ENCODE results near the gene LRRFIP2. TPM values are rescaled to one million over a fixed set of nuclear protein-coding genes. Genes with fewer than 3 reads are reported as not detected.

LRRFIP2 gene
- total RNA-seq, 2 donors from 2014 or later, result 32.6 to 34.6 TPM

DNA sequence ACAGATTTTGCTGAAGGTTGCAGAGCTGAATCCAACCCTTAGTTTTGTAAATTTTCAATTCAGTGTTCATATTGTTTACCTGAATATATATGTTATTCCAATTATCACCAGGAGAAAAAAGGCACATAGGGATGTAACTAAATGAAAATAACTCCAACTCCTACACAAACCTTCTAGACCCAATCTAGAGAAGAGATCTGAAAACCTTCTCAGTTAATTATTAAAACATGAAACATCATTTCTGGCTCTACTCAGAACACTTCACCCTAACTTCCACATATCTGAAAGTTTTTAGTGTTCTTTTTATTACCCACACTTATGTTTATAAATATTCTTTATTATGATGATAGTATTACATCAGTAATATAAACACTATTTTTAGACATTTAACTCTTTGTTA lies 76.6 kb downstream of the LRRFIP2 start:
- Histone ChIP-seq H3K27ac (ENCODE audit: low read depth, low read length) (no peak overlapping the region), H3K36me3 (ENCODE audit: control insufficient read depth, insufficient read depth, low read length) (peaks cover 17% of the 10 kb centered on the region), H3K9me3 (ENCODE audit: control insufficient read depth, low read length) (no peaks in the 10 kb centered on the region), H3K9ac (ENCODE audit: extremely low read depth, low read length, poor library complexity, severe bottlenecking) (no peak overlapping the region), H3K27me3 (ENCODE audit: control insufficient read depth, insufficient read depth, low read length, poor library complexity, severe bottlenecking) (no peaks in the 10 kb centered on the region), H3K4me3 (ENCODE audit: low read length) (no peak overlapping the region), H3K4me1 (ENCODE audit: control insufficient read depth, insufficient read depth, low read length) (no peaks in the 10 kb centered on the region)
- no peak for DNase-seq
- H3K27me3 Mint-ChIP-seq (ENCODE audit: insufficient read depth), result no peaks in the 10 kb centered on the region
- peaks cover 4% of the 10 kb centered on the region for H3K4me1 Mint-ChIP-seq
- H3K4me3 Mint-ChIP-seq, result no peak overlapping the region
- TF ChIP-seq, protein P1, sequence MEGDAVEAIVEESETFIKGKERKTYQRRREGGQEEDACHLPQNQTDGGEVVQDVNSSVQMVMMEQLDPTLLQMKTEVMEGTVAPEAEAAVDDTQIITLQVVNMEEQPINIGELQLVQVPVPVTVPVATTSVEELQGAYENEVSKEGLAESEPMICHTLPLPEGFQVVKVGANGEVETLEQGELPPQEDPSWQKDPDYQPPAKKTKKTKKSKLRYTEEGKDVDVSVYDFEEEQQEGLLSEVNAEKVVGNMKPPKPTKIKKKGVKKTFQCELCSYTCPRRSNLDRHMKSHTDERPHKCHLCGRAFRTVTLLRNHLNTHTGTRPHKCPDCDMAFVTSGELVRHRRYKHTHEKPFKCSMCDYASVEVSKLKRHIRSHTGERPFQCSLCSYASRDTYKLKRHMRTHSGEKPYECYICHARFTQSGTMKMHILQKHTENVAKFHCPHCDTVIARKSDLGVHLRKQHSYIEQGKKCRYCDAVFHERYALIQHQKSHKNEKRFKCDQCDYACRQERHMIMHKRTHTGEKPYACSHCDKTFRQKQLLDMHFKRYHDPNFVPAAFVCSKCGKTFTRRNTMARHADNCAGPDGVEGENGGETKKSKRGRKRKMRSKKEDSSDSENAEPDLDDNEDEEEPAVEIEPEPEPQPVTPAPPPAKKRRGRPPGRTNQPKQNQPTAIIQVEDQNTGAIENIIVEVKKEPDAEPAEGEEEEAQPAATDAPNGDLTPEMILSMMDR (conservative IDR thresholded peaks at IDR 0.05), result no peak
- no peaks in the 10 kb centered on the region for H3K36me3 Mint-ChIP-seq (ENCODE audit: low read depth)
- H3K9me3 Mint-ChIP-seq, result no peaks in the 10 kb centered on the region
- H3K27ac Mint-ChIP-seq, result no peak overlapping the region

DNA sequence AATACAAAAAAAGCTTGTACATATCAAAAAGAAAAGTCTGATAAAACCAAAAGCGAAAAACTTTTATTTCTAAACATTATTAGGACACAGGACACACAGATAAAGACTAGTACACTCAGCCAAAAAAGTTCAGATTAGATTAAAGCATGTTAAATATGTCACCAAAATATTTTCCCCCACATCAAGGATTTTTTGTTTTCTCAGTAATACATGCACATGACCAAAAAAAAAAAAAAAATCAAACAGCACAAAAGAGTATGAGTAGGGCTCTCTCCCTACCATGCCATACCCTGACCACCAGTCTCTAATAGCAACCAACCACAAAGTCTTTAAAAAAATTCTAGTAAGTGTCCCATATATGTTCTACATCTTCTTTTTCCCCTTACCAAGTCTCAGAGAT lies 77.4 kb downstream of the LRRFIP2 start:
- H3K4me1 Mint-ChIP-seq, result peaks cover 4% of the 10 kb centered on the region
- H3K9me3 Mint-ChIP-seq, result no peaks in the 10 kb centered on the region
- peak overlapping the region; percentile 80 for H3K27ac Mint-ChIP-seq
- Histone ChIP-seq H3K27me3 (ENCODE audit: control insufficient read depth, insufficient read depth, low read length, poor library complexity, severe bottlenecking) (no peaks in the 10 kb centered on the region), H3K9me3 (ENCODE audit: control insufficient read depth, low read length) (no peaks in the 10 kb centered on the region), H3K36me3 (ENCODE audit: control insufficient read depth, insufficient read depth, low read length) (peaks cover 21% of the 10 kb centered on the region), H3K27ac (ENCODE audit: low read depth, low read length) (no peak overlapping the region), H3K4me1 (ENCODE audit: control insufficient read depth, insufficient read depth, low read length) (no peaks in the 10 kb centered on the region), H3K4me3 (ENCODE audit: low read length) (no peak overlapping the region), H3K9ac (ENCODE audit: extremely low read depth, low read length, poor library complexity, severe bottlenecking) (no peak overlapping the region)
- peaks cover 3% of the 10 kb centered on the region for H3K36me3 Mint-ChIP-seq (ENCODE audit: low read depth)
- TF ChIP-seq, protein P1 (conservative IDR thresholded peaks at IDR 0.05), result no peak
- no peak for DNase-seq
- H3K4me3 Mint-ChIP-seq, result no peak overlapping the region
- 94% methylated on average over 1 of the region's 1 CpG; no CpG with 5 or more reads in 1 of the 2 experiments for WGBS, 2 experiments (ENCODE audit: insufficient coverage in 1 of 2, insufficient read length in 1 of 2)
- no peaks in the 10 kb centered on the region for H3K27me3 Mint-ChIP-seq (ENCODE audit: insufficient read depth)

GRCh38 chr3:37096288-37096687 lies 78.1 kb downstream of the LRRFIP2 start:
- no peak for DNase-seq
- Histone ChIP-seq H3K36me3 (ENCODE audit: control insufficient read depth, insufficient read depth, low read length) (peaks cover 24% of the 10 kb centered on the region), H3K4me3 (ENCODE audit: low read length) (no peak overlapping the region), H3K9ac (ENCODE audit: extremely low read depth, low read length, poor library complexity, severe bottlenecking) (no peak overlapping the region), H3K27ac (ENCODE audit: low read depth, low read length) (no peak overlapping the region), H3K4me1 (ENCODE audit: control insufficient read depth, insufficient read depth, low read length) (no peaks in the 10 kb centered on the region), H3K9me3 (ENCODE audit: control insufficient read depth, low read length) (no peaks in the 10 kb centered on the region), H3K27me3 (ENCODE audit: control insufficient read depth, insufficient read depth, low read length, poor library complexity, severe bottlenecking) (no peaks in the 10 kb centered on the region)
- Mint-ChIP-seq H3K27me3 (ENCODE audit: insufficient read depth) (no peaks in the 10 kb centered on the region), H3K36me3 (ENCODE audit: low read depth) (peaks cover 6% of the 10 kb centered on the region), H3K27ac (no peak overlapping the region), H3K4me3 (no peak overlapping the region), H3K9me3 (no peaks in the 10 kb centered on the region), H3K4me1 (peaks cover 4% of the 10 kb centered on the region)
- TF ChIP-seq, protein P1 (conservative IDR thresholded peaks at IDR 0.05), result no peak
- 44% methylated on average over 1 of the region's 1 CpG; no CpG with 5 or more reads in 1 of the 2 experiments for WGBS, 2 experiments (ENCODE audit: insufficient coverage in 1 of 2, insufficient read length in 1 of 2)

Data from endodermal cell (in vitro differentiated cells).